AG04449 (cell line): ENCODE measurements around the gene GPR156.
A peak's percentile ranks its signal among the peaks of the same experiment; 100 is the strongest.

Experiments
- CTCF ChIA-PET: fragments of 350-600 bp; formaldehyde crosslinking; extraction: SDS; loops from one replicate; lab custom pipeline; 2021; ENCODE audit warnings: antibody characterized with exemption; lab: Yijun Ruan, JAX
- POLR2A ChIA-PET: fragments of 400-600, 350-600 bp; formaldehyde crosslinking; extraction: SDS; loops from one replicate; lab custom pipeline; 2020; ENCODE audit warnings: antibody characterized with exemption, inconsistent platforms; lab: Yijun Ruan, JAX
- DNase-seq: peaks from one replicate; pipeline ENCODE4 v3.0.0-alpha.2; 2010; ENCODE audit warnings: low read depth, low spot score
- H3K4me3 ChIP-seq: 2 replicates; pipeline ENCODE4 v1.5.1; 2011; ENCODE audit warnings: low read depth, mild to moderate bottlenecking, control low read depth, low read length
- CTCF ChIP-seq: IDR thresholded peaks from one replicate; pipeline ENCODE4 v1.5.1; 2011; ENCODE audit warnings: mild to moderate bottlenecking, moderate library complexity, low read length, control low read depth, inconsistent platforms; ENCODE audit not compliant: insufficient read depth; ENCODE audit errors: missing control alignments

Gene GPR156

GRCh38 chr3:120177151-120177550 is 107.9 kb downstream of the GPR156 start:
- no peak for DNase-seq
- POLR2A ChIA-PET: interaction anchor here (2.6 kb wide), 1 partner anchor 82 kb away, joined by 6 read pairs; no protein-coding TSS in a partner anchor

GRCh38 chr3:120174811-120175539 is 110.0 kb downstream of the GPR156 start:
- H3K4me3 ChIP-seq: no peak overlapping the region
- TF ChIP-seq CTCF: no peak
- ChIA-PET POLR2A (interaction anchor here (0.5 to 1.2 kb wide), 4 partner anchors 15 to 80 kb away, joined by 3 read pairs; no protein-coding TSS in a partner anchor), CTCF (interaction anchor here (0.7 to 3.7 kb wide), 6 partner anchors 9 to 283 kb away, joined by 3 to 17 read pairs (median 6); no protein-coding TSS in a partner anchor)
- no peak for DNase-seq

More at GRCh38 chr3:120177151-120177550, 107.9 kb downstream of the GPR156 start:
- H3K4me3 ChIP-seq: no peak overlapping the region
- peak; percentile 7 for TF ChIP-seq CTCF
- CTCF ChIA-PET: interaction anchor here (1.0 to 1.9 kb wide), 3 partner anchors 15 to 285 kb away, joined by 3 to 7 read pairs (median 3); no protein-coding TSS in a partner anchor

- ChIA-PET CTCF (interaction anchor here (0.6 to 3.7 kb wide), 5 partner anchors 9 to 25 kb away, joined by 3 to 17 read pairs (median 3); no protein-coding TSS in a partner anchor), POLR2A (no interaction called here)
- H3K4me3 ChIP-seq: no peak overlapping the region
- TF ChIP-seq CTCF: no peak
- no peak for DNase-seq
These were observed 111.9 kb downstream of the GPR156 start for GRCh38 chr3:120173056-120173675.

GRCh38 chr3:120172070-120172469 is 113.0 kb downstream of the GPR156 start:
- POLR2A ChIA-PET: no interaction called here
- TF ChIP-seq CTCF: no peak
- H3K4me3 ChIP-seq: no peak overlapping the region
- DNase-seq: no peak
- CTCF ChIA-PET: interaction anchor here (3.7 kb wide), 1 partner anchor 14 kb away, joined by 17 read pairs; no protein-coding TSS in a partner anchor

- ChIA-PET CTCF (interaction anchor here (3.7 kb wide), 1 partner anchor 13 kb away, joined by 17 read pairs; no protein-coding TSS in a partner anchor), POLR2A (no interaction called here)
- DNase-seq: no peak
- no peak for TF ChIP-seq CTCF
- H3K4me3 ChIP-seq: no peak overlapping the region
These were observed 113.7 kb downstream of the GPR156 start for GRCh38 chr3:120171134-120171873.

- POLR2A ChIA-PET: no interaction called here
- TF ChIP-seq CTCF: no peak
- DNase-seq: no peak
- CTCF ChIA-PET: interaction anchor here (1.4 kb wide), 1 partner anchor 10 kb away, joined by 4 read pairs; no protein-coding TSS in a partner anchor
- no peak overlapping the region for H3K4me3 ChIP-seq
These were observed 114.8 kb downstream of the GPR156 start for GRCh38 chr3:120170223-120170622.
